HG03469 (cell line): Measurements from ENCODE around the gene KY.

Experiments used
- ATAC-seq: cut with Tn5 transposase; IDR thresholded peaks from one replicate; pipeline ENCODE4 v1.9.1; 2021; ENCODE audit warnings: mild to moderate bottlenecking, moderate library complexity, moderate number of reproducible peaks; ENCODE audit not compliant: unreplicated experiment

The KY gene

GRCh38 chr3:134672571-134672970 lies 21.7 kb upstream of the KY start:
- ATAC-seq, result no peak

DNA sequence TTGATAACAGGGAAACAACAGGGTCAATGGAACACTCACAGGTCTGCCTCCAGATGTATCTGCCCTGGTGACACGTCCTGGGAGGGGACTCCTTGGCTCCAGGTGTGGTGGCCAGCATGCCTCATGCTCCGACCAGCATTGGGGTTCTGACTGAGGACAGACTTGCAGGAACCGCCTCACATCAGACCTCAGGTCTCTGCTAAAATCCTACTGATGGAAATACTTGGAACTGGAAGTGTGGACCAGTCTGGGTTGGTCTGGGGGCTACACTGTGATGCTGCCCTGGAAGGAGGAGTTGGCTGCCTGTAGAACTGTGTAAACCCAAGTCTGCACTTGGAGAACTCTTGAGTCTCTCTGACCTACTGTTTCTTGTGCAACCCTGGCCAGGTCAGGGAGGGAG lies 17.1 kb upstream of the KY start:
- ATAC-seq, result no peak

- ATAC-seq, result no peak
Observed at GRCh38 chr3:134667406-134667805, 16.6 kb upstream of the KY start.

GRCh38 chr3:134666885-134667284 lies 16.1 kb upstream of the KY start:
- ATAC-seq, result no peak

- no peak for ATAC-seq
Observed at GRCh38 chr3:134666466-134666865, 15.6 kb upstream of the KY start.

- ATAC-seq, result no peak
Observed at GRCh38 chr3:134666052-134666451, 15.2 kb upstream of the KY start.

GRCh38 chr3:134665243-134665642 lies 14.4 kb upstream of the KY start:
- no peak for ATAC-seq

DNA sequence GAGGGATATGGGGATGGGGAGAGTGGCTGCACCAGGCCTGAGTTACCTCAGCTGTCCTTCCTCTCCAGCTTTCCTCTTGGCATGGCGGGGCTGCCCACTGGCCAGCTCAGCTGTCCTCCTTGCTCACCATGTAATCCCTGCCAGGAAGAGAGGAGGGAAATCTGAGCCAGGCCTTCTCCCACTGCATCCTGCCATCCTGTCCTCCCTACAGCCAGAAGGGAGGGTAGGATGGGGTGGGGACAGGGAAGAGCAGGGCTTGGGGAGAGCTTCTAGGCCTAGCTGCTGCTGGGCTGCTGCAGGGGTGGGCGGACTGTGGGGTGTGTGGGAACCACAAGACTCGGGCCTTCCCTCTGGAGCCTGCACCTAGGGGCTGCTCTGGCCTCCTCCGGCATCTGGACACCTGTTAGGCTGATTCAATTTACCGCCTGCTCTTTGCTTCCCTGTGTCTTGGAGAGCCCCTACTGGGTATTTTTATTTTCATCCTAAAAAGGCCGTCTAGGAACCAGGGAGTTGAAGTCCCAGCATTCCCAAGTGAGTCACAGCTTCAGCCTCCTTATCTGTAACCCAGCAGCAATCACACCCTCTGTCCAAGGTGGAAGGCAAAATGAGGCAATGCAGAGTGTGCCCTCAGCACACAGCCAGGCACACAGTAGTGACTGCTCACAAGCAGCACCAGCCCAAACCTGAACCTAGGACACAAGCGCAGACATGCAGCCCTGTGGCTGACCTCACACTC lies 13.1 kb upstream of the KY start:
- ATAC-seq, result no peak

DNA sequence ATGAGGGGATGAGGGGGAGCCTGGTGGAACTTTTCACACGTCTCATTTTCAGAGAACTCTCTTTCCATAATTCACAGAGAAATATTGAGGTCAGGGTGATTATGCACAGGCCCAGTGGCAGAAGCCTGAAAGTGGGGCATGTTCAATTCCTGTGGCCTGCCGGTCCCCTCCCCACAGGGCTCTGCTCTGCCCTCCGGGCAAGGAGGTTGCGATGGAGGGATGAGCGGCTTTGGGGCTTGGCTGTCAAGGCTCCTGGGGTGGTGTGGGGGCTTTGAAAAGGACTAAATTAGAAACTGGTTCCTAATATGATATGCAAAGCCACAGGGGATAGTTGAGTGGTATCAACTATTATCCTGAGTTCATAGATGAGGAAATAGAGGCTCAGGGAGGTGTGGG lies 9.2 kb upstream of the KY start:
- no peak for ATAC-seq

DNA sequence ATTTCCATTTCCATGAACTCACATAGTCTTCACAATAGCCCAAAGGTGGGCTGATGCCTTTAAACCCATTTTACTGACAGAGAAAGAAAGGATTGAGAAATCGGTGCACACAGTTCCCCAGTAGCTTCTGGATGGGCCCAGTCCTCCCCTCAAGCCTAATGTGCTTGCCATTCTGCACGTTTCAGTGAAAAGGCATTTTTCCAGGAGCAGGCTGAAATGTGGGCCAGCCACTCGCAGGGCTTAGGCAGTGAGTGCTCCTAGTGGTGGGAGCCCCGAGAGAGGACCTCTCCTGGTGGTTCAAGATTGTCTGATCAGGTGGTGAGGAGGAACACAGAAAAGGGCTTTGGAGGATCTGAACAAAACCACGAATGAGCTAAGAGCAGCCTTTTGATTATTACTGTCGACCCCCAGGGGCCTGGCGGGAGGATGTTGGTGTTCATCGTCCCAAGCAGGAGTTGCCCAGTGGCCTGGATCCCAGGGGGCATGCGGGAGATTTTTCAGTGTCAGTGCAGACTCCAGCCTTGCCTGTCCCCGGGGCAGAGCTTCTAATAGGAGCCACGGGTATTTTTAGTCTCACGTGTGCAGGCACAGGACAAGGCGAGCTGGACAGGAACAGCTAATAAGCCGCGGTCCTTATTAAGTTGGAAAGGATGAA lies 8.7 kb upstream of the KY start:
- ATAC-seq, result no peak

DNA sequence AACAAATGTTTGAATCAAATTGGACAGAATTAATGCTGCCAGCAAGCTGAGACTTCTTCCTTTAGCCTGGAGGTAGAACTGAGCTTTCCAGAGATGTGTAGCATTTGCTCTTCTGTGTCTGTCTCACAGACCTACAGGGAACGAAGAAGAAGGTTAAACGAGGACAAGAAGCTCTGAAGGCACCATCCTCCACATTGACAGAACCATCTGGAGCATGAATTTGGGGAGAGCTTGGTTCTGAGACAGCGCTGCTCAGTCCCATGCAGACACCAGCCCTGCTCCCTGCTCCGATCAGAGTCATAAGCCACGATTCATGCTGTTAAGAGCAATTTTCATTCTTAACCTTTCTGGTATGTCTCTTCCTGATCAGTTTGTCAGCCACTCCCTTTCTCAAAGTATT lies 7.7 kb upstream of the KY start:
- no peak for ATAC-seq

GRCh38 chr3:134656211-134656800 lies 5.5 kb upstream of the KY start:
- no peak for ATAC-seq

- no peak for ATAC-seq
Observed at GRCh38 chr3:134655706-134656105, 4.9 kb upstream of the KY start.

GRCh38 chr3:134654031-134654430 lies 3.2 kb upstream of the KY start:
- ATAC-seq, result no peak

DNA sequence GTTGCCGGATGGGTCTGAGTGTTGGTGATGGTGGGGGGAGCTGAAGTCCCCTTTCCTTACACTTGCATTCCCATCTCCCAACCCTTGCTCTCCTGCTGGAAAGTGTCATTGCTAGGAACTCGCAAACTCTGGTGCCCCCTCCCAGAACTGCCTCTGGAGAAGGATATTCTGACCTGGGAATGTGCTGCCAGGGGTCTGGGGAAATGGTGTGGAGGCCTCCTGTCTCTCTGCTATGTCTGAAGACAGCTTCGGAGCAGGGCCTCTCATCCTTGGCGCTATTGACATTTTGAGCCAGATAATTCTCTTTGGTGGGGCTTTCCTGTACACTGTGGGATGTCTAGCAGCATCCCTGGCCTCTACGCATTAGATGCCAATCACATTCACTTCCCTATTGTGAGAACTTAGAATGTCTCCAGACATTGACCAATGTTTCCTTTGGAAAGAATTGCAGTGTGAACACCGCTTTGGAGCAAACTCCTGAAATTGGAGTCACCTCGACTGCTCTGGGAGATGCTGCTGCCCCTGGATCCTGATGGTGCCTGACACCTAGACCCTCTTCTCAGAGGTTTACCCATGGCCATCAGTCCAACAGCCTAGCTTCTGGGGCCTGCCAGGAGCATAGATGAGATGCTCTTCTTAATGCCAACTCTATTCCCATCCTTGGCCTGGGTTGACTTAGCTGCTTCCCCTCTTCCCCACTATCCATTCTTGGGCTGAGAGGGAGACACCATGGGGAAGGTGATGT lies 2.2 kb upstream of the KY start:
- no peak for ATAC-seq

DNA sequence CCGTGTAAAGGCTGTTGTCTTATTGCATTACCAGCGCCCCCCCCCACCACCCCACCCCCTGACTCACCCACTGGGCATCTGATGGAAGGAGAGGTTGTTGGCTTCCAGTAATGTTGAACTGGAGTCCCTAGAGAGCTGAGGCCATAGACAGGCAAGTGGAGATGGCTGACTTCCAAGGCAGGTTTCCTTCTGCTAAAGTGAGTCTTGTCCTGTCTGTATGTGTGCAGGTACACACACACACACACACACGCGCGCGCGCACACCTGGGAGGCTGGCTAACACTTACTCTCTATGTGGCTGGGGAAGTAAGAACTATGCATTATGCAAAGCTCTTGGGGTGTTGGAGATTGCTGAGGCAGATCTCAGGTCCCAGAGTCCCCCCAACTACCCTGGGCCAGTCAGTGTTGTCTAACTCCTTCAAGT lies 1.6 kb upstream of the KY start:
- ATAC-seq, result no peak

DNA sequence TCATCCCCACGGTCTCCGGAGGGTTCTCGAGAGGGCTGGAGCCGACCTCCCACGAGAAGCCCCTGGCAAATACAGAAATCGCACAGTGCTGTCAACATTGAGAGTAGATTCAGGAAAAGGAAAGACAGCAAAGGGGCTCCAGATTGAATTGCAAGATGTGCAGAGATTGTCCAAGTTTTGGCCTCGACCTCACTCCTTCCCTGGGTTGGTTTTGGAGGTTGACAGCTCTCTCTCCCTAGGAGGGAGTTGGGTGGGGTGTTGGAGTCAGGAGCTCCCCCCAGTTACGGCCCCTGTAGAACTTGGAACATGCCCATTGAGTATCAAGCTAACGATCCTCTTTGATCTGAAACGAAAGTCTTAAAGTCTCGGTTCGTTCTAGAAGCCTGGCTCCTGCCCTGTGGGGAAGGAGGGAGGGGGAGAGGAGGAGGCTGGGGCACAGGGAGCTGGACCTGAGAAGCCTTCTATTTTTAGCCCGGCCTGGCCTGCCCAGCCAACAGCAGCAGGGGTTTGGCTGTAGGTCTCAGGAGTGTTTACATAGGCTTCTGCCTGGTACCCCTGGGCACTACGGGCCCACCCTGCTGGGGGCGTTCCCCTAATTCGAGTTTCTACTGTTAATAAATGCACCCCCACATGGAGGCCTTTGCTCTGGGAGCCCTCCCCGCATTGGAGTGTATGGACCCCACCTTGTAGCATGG lies 672 bp upstream of the KY start:
- no peak for ATAC-seq

DNA sequence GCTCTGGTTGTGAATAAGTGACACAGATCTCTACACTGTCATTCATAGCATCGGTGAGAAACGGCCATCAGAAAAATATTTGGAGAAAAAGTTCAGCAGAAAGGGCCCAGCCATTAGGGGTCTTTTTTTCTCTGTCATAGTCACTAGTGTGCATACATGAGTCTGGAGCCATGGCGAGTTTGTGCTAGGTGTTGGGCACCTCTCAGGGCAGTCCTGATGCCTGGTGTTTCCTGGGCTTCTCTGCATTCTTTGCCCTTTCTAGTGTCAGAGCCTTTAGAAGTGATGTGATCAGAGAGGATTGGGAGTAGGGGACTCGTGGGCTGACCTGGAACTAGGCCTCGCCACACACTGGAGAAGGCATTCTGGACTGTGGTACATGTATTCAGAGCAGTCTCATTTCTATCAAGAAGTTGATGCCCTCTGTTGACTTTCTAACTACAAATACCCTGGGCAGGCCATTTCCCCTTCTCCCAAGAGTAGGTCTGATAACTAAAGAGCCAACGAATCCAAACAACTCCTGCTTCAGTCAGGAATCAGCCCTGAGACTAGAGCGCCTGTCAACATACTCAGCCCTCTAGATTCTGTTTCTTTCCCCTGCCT lies 1.6 kb downstream of the KY start:
- no peak for ATAC-seq

- ATAC-seq, result no peak
Observed at GRCh38 chr3:134647902-134648760, 2.7 kb downstream of the KY start.

- ATAC-seq, result no peak
Observed at GRCh38 chr3:134646086-134646485, 4.7 kb downstream of the KY start.
